HG02970 (cell line): Measurements from ENCODE around the gene POLR3B.

Source experiments
- ATAC-seq: cut with Tn5 transposase; IDR thresholded peaks from one replicate; pipeline ENCODE4 v1.9.1; 2021; ENCODE audit warnings: mild to moderate bottlenecking, moderate library complexity, moderate number of reproducible peaks; ENCODE audit not compliant: unreplicated experiment, low FRiP score

The POLR3B gene

GRCh38 chr12:106389151-106389550 lies 31.6 kb downstream of the POLR3B start:
- ATAC-seq: no peak

DNA sequence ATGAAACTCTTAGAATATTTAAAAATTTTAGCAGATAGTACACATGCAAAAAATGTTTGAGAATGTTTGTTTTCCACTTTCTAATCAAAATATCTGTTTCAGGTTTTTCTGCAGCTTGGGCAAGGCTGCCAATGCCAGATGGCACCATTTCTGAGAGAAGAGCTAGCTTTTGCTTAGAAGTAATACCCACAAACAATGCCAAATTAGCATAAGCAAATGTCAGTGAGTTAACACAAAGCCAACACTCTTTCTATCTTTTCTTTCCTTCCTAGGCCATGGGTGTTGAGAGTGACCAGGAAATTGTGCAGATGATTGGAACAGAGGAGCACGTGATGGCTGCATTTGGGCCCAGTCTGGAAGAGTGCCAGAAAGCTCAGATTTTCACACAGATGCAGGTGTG lies 35.2 kb downstream of the POLR3B start:
- ATAC-seq: no peak

DNA sequence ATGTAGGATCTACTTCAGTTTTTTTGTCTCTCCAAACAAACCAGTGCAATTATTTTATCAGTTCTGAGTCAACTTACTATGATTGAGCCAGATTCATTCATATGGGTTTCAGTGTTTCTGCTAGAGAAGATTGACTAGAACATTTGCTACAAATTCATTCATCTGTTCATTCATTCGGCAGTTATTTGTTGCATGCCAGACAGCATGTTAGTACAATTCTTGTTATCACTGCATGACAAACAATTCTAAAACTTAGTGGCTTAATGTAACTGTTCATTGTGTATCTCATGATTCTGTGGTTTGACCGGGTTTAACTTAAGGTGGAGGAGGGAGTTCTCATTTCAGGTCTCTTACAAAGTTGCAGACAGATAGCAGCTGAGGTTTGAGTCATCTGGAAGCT lies 52.3 kb downstream of the POLR3B start:
- ATAC-seq: no peak

- ATAC-seq: no peak
Observed at GRCh38 chr12:106412563-106412962, 55.0 kb downstream of the POLR3B start.

DNA sequence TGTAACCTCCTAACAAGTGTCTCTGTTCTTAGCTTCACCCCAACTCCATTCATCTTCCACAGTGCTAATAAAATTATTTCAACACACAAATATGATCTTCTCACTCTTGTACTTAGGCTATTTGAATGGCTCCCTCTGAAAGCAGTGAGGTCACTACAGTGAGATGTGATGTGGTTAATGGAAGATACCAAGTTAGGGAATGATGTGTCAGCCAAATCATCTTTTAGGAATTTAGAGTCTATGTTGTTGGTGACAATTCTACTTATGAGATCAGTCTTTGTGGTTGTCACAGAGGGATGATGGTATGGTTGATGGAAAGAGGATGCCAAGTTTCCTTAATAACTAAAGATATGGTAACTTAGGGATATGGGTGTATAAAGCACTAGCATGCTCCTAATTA lies 57.6 kb downstream of the POLR3B start:
- ATAC-seq: no peak

DNA sequence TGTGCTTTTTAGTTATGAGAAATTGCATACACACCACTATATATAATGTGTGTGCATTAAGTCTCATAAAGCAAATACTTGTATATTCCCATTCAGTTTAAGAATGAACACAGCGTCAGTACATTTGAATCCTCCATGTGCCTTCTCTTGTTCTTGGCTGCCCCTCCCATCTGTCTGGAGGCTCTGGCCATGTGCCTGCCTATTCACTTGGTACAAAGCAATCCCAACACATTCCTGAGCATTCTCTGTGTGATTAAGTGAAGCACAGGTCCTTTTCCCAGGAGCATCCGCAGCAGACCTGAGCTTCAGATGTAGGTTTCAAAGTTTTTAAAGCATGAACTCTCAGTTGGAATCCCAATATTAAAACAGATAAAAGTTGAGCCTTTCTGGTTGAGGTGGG lies 58.7 kb downstream of the POLR3B start:
- no peak for ATAC-seq

- no peak for ATAC-seq
Observed at GRCh38 chr12:106417926-106418910, 60.7 kb downstream of the POLR3B start.

DNA sequence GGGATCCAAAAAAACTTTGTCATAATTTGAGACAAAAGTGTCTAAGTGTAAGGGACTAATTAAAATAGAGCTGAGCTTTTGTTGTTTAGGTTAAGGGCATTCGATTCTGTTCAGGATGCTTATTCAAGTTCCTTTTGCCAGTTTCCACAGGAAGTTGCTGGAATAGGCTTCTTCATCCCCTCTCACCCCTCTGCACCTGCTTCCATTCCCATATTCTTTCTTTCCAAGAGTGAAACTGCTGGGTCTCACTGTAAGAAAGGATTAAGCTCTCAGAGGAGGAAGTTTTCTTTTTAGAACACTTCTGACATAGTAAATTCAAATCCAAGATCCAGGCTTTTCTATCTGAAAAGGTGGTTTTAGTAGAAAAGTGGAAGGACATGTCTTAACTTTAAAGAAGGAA lies 61.4 kb downstream of the POLR3B start:
- ATAC-seq: no peak

GRCh38 chr12:106423291-106423690 lies 65.7 kb downstream of the POLR3B start:
- ATAC-seq: no peak

DNA sequence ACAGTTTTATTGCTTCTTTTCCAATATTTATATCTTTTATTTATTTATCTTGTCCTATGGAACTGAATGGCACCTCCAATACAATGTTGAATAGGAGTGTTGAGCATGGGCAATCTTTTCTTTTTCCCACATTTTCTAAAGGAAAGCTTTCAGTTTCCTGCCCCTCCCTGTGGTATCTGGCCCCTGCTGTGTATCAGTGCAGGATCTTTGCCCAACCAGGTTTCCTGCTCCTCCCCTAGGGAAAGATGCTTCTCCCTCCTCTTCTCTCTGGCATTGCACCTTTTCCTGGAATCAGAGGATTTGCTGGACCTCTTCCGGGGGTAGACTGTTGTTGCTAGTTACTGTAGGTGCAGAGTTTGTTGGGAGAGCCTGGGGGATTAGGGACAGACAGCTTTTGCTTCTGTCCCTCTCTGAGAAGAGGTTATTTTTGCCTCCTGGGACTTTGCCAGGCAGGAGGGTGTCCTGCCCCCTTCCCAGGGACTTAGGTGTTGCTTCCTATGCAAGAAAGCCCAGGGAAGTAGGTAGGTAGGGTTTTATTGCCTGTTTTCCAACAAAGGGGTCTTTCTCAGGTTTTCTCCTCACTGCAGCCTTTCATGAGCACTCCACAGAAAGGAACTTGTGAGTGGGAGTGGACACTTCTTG lies 67.6 kb downstream of the POLR3B start:
- ATAC-seq: no peak

DNA sequence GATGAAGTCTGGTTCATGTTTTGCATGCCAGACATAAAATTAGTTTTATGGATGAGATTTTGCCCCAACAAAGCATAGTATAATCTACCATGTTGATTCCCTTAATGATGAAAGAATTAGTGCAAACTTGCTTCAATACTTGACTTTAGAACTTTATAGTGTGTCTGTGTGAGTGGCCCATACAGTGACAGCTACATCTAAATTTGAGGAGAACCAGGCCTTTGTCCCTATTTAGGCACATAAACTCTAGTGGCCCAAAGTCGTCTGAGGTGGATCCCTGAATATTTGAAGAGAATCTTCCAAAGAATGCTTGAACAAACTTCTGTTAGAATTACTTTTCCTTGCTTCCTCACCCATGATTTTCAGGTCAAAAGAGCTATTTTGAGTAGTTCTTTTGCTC lies 70.4 kb downstream of the POLR3B start:
- ATAC-seq: no peak

GRCh38 chr12:106428384-106428783 lies 70.8 kb downstream of the POLR3B start:
- no peak for ATAC-seq

GRCh38 chr12:106429043-106429552 lies 71.5 kb downstream of the POLR3B start:
- ATAC-seq: no peak

DNA sequence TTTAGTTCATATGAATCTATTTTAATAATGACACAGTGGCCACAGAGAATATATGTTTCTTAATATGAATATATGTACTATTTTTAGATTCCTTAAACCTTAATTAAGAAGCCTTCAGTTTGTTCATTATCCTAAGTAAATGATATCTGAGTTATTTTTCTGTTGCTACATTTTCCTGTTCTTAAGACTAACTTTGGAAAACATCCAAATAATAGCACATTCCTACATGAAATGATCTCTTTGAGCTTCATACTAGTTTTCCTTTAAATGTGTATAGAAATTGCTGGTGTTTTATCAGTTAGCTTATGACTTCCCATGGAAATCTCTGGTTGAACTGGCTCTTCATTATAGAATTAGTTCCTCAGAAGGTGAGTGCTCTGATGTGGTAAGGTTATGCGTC lies 72.1 kb downstream of the POLR3B start:
- ATAC-seq: no peak

DNA sequence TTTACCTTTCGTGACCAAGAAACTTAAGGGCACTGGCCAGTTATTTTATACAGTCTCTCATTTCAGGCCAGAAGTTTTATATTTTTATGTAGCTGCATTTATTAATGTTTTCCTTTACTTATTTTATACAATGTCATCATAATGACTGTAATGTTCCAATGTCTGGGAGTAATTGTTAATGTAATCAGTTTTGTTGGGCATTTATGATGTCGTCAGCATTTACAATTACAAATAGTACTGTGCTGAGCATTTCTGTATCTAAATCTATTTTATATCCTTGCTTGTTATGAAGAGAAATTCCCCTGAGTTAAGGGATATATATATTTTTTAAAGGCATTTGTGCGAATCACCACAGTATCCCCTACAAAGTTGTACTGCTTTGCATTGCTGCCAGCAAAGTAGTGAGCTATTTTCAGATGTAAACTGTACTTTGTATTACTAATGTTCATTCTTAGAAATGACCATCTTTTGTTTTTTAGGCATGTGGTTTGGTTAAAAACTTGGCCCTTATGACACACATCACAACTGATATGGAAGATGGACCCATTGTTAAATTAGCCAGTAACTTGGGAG lies 74.4 kb downstream of the POLR3B start:
- no peak for ATAC-seq

- no peak for ATAC-seq
Observed at GRCh38 chr12:106433055-106433454, 75.5 kb downstream of the POLR3B start.

- ATAC-seq: no peak
Observed at GRCh38 chr12:106434526-106434925, 77.0 kb downstream of the POLR3B start.

DNA sequence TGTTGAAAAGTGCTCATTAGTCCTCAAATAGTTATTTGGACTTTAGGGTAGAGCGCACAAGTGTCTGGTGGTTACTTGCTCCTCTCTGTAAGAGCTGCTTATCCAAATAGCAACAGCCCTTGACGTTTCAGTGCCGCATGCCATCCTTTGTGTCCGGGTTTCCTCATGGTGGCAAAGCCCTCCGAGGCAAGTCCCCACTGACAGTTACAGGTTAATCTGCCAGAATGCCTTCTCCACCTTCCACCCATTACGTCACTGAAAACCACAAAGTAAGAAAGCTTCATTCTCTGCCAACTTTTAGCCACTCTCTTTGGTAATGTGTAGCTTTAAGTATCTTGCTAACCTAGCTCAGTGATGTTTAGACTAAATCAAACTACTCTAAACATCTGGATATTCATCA lies 78.6 kb downstream of the POLR3B start:
- no peak for ATAC-seq

DNA sequence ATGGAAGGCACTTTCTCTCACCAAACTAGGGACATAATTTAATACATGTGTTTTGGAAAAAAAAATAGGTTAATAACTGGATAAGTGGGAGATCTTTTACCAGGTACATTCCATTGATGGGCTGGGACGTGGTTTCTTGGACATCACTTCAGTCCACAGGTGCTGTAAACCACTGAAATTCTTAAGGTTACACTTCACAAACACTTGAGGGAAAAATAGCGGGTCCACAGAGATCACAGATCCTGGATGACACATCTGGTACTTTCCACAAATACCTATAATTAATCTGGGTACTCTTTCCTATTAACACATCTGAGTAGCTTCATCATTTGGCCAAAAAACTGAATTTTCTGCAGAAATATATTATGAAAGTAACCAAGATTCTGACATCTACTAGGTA lies 85.0 kb downstream of the POLR3B start:
- no peak for ATAC-seq

DNA sequence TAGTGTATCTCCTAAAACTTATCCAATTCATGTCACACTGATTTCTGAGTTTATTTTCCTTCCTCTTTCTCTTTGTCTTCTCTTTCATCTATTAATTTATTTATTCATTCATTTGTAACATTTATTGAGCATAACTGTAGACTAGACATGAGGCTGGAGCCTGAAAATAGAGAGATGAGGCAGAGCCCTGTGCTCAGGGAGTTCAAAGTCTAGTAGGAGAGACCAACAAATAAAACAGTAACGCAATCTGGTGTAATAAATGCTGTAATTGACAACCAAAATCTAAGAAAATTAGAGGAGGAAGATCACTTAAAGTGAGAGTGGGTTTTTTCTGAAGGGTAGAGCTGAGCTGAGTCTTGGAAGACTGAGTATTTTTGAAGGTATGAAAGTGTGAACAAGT lies 87.5 kb downstream of the POLR3B start:
- no peak for ATAC-seq

- ATAC-seq: no peak
Observed at GRCh38 chr12:106445959-106446358, 88.4 kb downstream of the POLR3B start.
